Fibroblast of villous mesenchyme (primary cell): ENCODE results near the gene HMG20A. TPM values are rescaled to one million over a fixed set of nuclear protein-coding genes. Genes with fewer than 3 reads are reported as not detected.

Experiments used
- DNase-seq: peaks from one replicate; pipeline ENCODE4 v3.0.0-alpha.2; 2010; ENCODE audit warnings: low read depth
- H3K4me3 ChIP-seq: 2 replicates; pipeline ENCODE4 v1.5.1; 2011; ENCODE audit warnings: low read depth, mild to moderate bottlenecking, low read length
- CTCF ChIP-seq: IDR thresholded peaks from 2 replicates; pipeline ENCODE4 v1.5.1; 2012; ENCODE audit warnings: low read depth, mild to moderate bottlenecking, low read length; ENCODE audit not compliant: insufficient read depth
- total RNA-seq: library from RNA; depleted of rRNA; stranded (reverse); fragments of >200 nt; gene quantifications from 2 replicates; pipeline ENCODE4 v1.2.3, GENCODE V29; 2012

HMG20A gene
- total RNA-seq, 1 donor = 36.7 TPM

- TF ChIP-seq CTCF = no peak
- no peak overlapping the region for H3K4me3 ChIP-seq
- DNase-seq = peak; percentile 69
Observed at GRCh38 chr15:77519540-77519939, 98.9 kb downstream of the HMG20A start.

GRCh38 chr15:77521206-77521605 lies 100.5 kb downstream of the HMG20A start:
- no peak overlapping the region for H3K4me3 ChIP-seq
- TF ChIP-seq CTCF = no peak
- no peak for DNase-seq

- no peak for DNase-seq
- no peak overlapping the region for H3K4me3 ChIP-seq
- TF ChIP-seq CTCF = no peak
Observed at GRCh38 chr15:77525400-77525811, 104.7 kb downstream of the HMG20A start.

- no peak for DNase-seq
- H3K4me3 ChIP-seq = no peak overlapping the region
- TF ChIP-seq CTCF = no peak
Observed at GRCh38 chr15:77525907-77526594, 105.4 kb downstream of the HMG20A start.

GRCh38 chr15:77526595-77527163 lies 106.0 kb downstream of the HMG20A start:
- H3K4me3 ChIP-seq = no peak overlapping the region
- TF ChIP-seq CTCF = no peak
- no peak for DNase-seq

GRCh38 chr15:77527164-77527778 lies 106.6 kb downstream of the HMG20A start:
- peak; percentile 90 for DNase-seq
- no peak overlapping the region for H3K4me3 ChIP-seq
- no peak for TF ChIP-seq CTCF
